A549 (cell line): ENCODE data around the gene SEMA5A. TPM values are rescaled to one million over a fixed set of nuclear protein-coding genes. Genes with fewer than 3 reads are reported as not detected.

ENCODE experiments used
- ATAC-seq, 2 experiments: fragments of 200-7000 bp in 1 of 2; fragments of >200 bp in 1 of 2; cut with Nextera tagmentation in 1 of 2; cut with Tn5 transposase in 1 of 2; 3 replicates each; pipeline versions ENCODE4 v1.8.0 to v1.9.1; 2018 to 2020; ENCODE audit warnings: mild to moderate bottlenecking in 1 of 2, moderate library complexity in 1 of 2
- CTCF ChIA-PET: fragments of 300-600 bp; sonication (Branson Sonifier 250); formaldehyde crosslinking; extraction: SDS; loops from one replicate; lab custom pipeline; 2021; ENCODE audit warnings: antibody characterized with exemption, inconsistent platforms; lab: Yijun Ruan, JAX
- POLR2A ChIA-PET: fragments of 350-600 bp; formaldehyde crosslinking; extraction: SDS; loops from one replicate; lab custom pipeline; 2021; ENCODE audit warnings: antibody characterized with exemption, inconsistent platforms; lab: Yijun Ruan, JAX
- DNase-seq, 2 experiments: peaks; one replicate each; pipeline versions ENCODE4 v3.0.0 to v3.0.0-alpha.2; 2011 to 2016; ENCODE audit warnings: low read depth in 1 of 2, low spot score in 1 of 2
- FAIRE-seq: peaks from 2 replicates; lab custom pipeline; 2011; peaks lifted over from hg19 to GRCh38; lab: Jason Lieb, UNC
- H3K27ac ChIP-seq, 2 experiments: fragments of >200 bp; sonication (Bioruptor Twin); formaldehyde crosslinking; 3 replicates each; pipeline ENCODE4 v1.5.1; 2016 to 2017
- H3K4me1 ChIP-seq: fragments of >200 bp; sonication (Bioruptor Twin); formaldehyde crosslinking; 3 replicates; pipeline ENCODE4 v1.6.1; 2016
- H3K4me2 ChIP-seq: fragments of >200 bp; sonication (Bioruptor Twin); formaldehyde crosslinking; 3 replicates; pipeline ENCODE4 v1.6.1; 2016
- H3K4me3 ChIP-seq: fragments of >200 bp; sonication (Bioruptor Twin); formaldehyde crosslinking; 3 replicates; pipeline ENCODE4 v1.5.1; 2016
- H3K9me3 ChIP-seq: fragments of >200 bp; sonication (Bioruptor Twin); formaldehyde crosslinking; 3 replicates; pipeline ENCODE4 v1.6.1; 2016
- BCL3 ChIP-seq: fragments of >200 bp; sonication (Bioruptor Twin); formaldehyde crosslinking; IDR thresholded peaks from 3 replicates; pipeline ENCODE4 v1.6.1; 2016
- BHLHE40 ChIP-seq: IDR thresholded peaks from 2 replicates; pipeline ENCODE4 v1.6.1; 2012; ENCODE audit warnings: low read depth, low read length, inconsistent platforms
- CEBPB ChIP-seq, 2 experiments: fragments of >200 bp in 1 of 2; sonication (Bioruptor Twin) in 1 of 2; formaldehyde crosslinking in 1 of 2; IDR thresholded peaks; 2 replicates each; pipeline ENCODE4 v1.6.1; 2012 to 2016
- CHD2 ChIP-seq: fragments of 150-350 bp; IDR thresholded peaks from 2 replicates; pipeline ENCODE4 v1.6.1; 2014; ENCODE audit warnings: low read length; ENCODE audit not compliant: partially characterized antibody
- E2F6 ChIP-seq: IDR thresholded peaks from 2 replicates; pipeline ENCODE4 v1.6.1; 2012; ENCODE audit warnings: low read depth, borderline replicate concordance
- EP300 ChIP-seq, 2 experiments: fragments of >200 bp; sonication (Bioruptor Twin); formaldehyde crosslinking; IDR thresholded peaks; 2 replicates in 1 of 2; 3 replicates in 1 of 2; pipeline ENCODE4 v1.6.1; 2016 to 2017
- FOSB ChIP-seq: fragments of 250-450 bp; sonication (Bioruptor Pico); IDR thresholded peaks from 2 replicates; pipeline ENCODE4 v1.5.0; 2020; ENCODE audit warnings: mild to moderate bottlenecking, moderate library complexity
- FOSL2 ChIP-seq, 2 experiments: fragments of 450-650 bp in 1 of 2; fragments of >200 bp in 1 of 2; sonication (Bioruptor Twin) in 1 of 2; formaldehyde crosslinking; IDR thresholded peaks; 2 replicates each; pipeline versions ENCODE4 v1.5.0 to v1.6.1; 2016 to 2020; ENCODE audit warnings: mild to moderate bottlenecking in 1 of 2, moderate library complexity in 1 of 2
- FOXS1 ChIP-seq: fragments of 250-450 bp; sonication (Bioruptor Pico); IDR thresholded peaks from 2 replicates; pipeline ENCODE4 v1.5.0; 2020; ENCODE audit warnings: mild to moderate bottlenecking, moderate library complexity
- HDAC2 ChIP-seq: fragments of 200-600 bp; sonication (generic); IDR thresholded peaks from 2 replicates; pipeline ENCODE4 v1.6.1; 2016
- HEYL ChIP-seq: fragments of 250-450 bp; sonication (Bioruptor Pico); IDR thresholded peaks from 2 replicates; pipeline ENCODE4 v1.8.0; 2021; ENCODE audit warnings: mild to moderate bottlenecking, moderate library complexity
- JUN ChIP-seq, 2 experiments: fragments of >200 bp; sonication (Bioruptor Twin); formaldehyde crosslinking; IDR thresholded peaks; 2 replicates in 1 of 2; 3 replicates in 1 of 2; pipeline ENCODE4 v1.6.1; 2016 to 2017
- NFE2L2 ChIP-seq: fragments of 150-350 bp; conservative IDR thresholded peaks from 2 replicates; pipeline ENCODE4 v1.6.1; 2014; ENCODE audit warnings: low read length
- NR3C1 ChIP-seq: fragments of >200 bp; sonication (Bioruptor Twin); formaldehyde crosslinking; IDR thresholded peaks from 3 replicates; pipeline ENCODE4 v1.6.1; 2017
- PHF8 ChIP-seq: fragments of 200-600 bp; sonication (generic); IDR thresholded peaks from 2 replicates; pipeline ENCODE4 v1.6.1; 2016; ENCODE audit warnings: low read depth, mild to moderate bottlenecking, antibody characterized with exemption, moderate library complexity, borderline replicate concordance
- RAD21 ChIP-seq, 2 experiments: fragments of >200 bp in 1 of 2; sonication (Bioruptor Twin) in 1 of 2; formaldehyde crosslinking in 1 of 2; IDR thresholded peaks in 1 of 2; conservative IDR thresholded peaks in 1 of 2; 2 replicates in 1 of 2; 3 replicates in 1 of 2; pipeline ENCODE4 v1.6.1; 2012 to 2018; ENCODE audit warnings: inconsistent platforms in 1 of 2
- RCOR1 ChIP-seq: fragments of 150-350 bp; IDR thresholded peaks from 2 replicates; pipeline ENCODE4 v1.6.1; 2014; ENCODE audit warnings: antibody characterized with exemption, low read length, low read depth
- REST ChIP-seq: fragments of 200-600 bp; sonication (generic); IDR thresholded peaks from 2 replicates; pipeline ENCODE4 v1.6.1; 2016; ENCODE audit warnings: antibody characterized with exemption, mild to moderate bottlenecking, moderate library complexity
- RFX5 ChIP-seq: fragments of 450-650 bp; IDR thresholded peaks from 2 replicates; pipeline ENCODE4 v1.7.1; 2014; ENCODE audit warnings: antibody characterized with exemption, mild to moderate bottlenecking, moderate library complexity
- SMC3 ChIP-seq: fragments of >200 bp; sonication (Bioruptor Twin); formaldehyde crosslinking; IDR thresholded peaks from 3 replicates; pipeline ENCODE4 v1.6.1; 2018; ENCODE audit warnings: inconsistent platforms
- SREBF2 ChIP-seq: fragments of 450-650 bp; IDR thresholded peaks from 2 replicates; pipeline ENCODE4 v1.6.1; 2014; ENCODE audit warnings: mild to moderate bottlenecking, moderate library complexity
- WGBS: methylation state at CpG from one replicate; pipeline ENCODE4 v1.1.6; 2017; ENCODE audit errors: missing lambda C conversion rate; 5-methylcytosine and 5-hydroxymethylcytosine counted together
- polyA plus RNA-seq, 4 experiments: library from polyadenylated mRNA; depleted of rRNA in 3 of 4; stranded (reverse); fragments of >200 nt; fragmentation: RNase III in 1 of 4; extraction: RNeasy Plus Mini Kit Qiagen cat#74134 plus additional on column Dnase treatment in 1 of 4; gene quantifications; 2 replicates in 3 of 4; 3 replicates in 1 of 4; pipeline ENCODE4 v1.2.3, GENCODE V29; 2011 to 2017
- TF ChIP-seq, protein P1 (sequence below): fragments of 250-450 bp; sonication (Bioruptor Pico); IDR thresholded peaks from 2 replicates; pipeline ENCODE4 v1.5.0; 2020; ENCODE audit warnings: low read depth, mild to moderate bottlenecking, moderate library complexity
- TF ChIP-seq, protein P2 (sequence below): IDR thresholded peaks from 2 replicates; pipeline ENCODE4 v1.6.1; 2012
- TF ChIP-seq, protein P3 (sequence below): fragments of 150-350 bp; IDR thresholded peaks from 2 replicates; pipeline ENCODE4 v1.6.1; 2014; ENCODE audit warnings: low read depth, mild to moderate bottlenecking, low read length

Gene SEMA5A
- polyA plus RNA-seq, 2 of the 4 experiments (the other 2 are of a cell fraction) = not detected

GRCh38 chr5:9169557-9169902, 376.3 kb downstream of the SEMA5A start (continued):
- TF ChIP-seq E2F6 (no peak), HDAC2 (no peak), BHLHE40 (no peak), RFX5 (no peak)
- TF ChIP-seq, protein P1, sequence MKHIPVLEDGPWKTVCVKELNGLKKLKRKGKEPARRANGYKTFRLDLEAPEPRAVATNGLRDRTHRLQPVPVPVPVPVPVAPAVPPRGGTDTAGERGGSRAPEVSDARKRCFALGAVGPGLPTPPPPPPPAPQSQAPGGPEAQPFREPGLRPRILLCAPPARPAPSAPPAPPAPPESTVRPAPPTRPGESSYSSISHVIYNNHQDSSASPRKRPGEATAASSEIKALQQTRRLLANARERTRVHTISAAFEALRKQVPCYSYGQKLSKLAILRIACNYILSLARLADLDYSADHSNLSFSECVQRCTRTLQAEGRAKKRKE (CRISPR knock-in tag) = no peak
- TF ChIP-seq, protein P2, sequence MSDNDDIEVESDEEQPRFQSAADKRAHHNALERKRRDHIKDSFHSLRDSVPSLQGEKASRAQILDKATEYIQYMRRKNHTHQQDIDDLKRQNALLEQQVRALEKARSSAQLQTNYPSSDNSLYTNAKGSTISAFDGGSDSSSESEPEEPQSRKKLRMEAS = no peak
- TF ChIP-seq, all 56 proteins: peak for 0

DNA sequence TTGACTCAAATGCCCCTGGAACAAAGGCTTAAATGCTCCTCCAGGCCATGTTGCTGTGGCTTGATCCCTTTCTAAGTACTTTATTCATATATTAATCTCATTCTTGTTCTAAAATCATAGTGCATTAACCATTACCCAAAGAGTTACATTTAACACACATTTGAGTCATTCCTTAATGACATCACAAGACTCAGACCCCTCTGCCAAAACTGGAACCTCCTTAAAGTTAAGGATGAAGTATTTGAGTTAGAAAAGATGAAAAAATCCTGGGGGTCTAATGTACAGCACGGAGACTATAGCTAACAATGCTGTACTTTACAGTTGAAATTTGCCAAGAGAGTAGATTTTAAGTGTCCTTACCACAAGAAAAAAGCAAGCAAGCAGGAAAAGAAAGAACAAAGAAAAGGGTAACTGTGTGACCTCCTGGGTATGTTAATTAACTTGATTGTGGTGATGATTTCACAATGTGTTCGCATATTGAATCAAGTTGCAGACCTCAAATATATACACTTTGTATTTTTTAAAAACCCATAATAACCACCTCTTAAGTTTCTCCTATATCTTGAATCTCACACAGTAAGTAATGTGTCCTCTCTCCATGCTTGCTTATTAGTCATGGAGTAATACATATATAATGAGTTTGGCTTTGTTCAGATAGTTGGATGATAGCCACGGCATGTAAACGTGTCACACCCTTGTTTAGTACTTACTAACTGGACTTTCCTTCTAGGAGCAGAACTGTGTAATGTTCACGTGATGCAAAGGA, 376.9 kb downstream of the SEMA5A start:
- ATAC-seq (no peak), FAIRE-seq (no peak), DNase-seq (no peak)
- Histone ChIP-seq H3K27ac (no peak overlapping the region), H3K4me3 (no peak overlapping the region), H3K4me2 (no peak overlapping the region), H3K9me3 (no peaks in the 10 kb centered on the region), H3K4me1 (no peaks in the 10 kb centered on the region)
- ChIA-PET POLR2A (no interaction called here), CTCF (no interaction called here)
- WGBS = 3% methylated on average over 5 of the region's 5 CpGs
- no peak for TF ChIP-seq JUN (IDR thresholded peaks at IDR 0.05)
- no peak for TF ChIP-seq HEYL (CRISPR knock-in tag)
- no peak for TF ChIP-seq BCL3
- TF ChIP-seq CHD2 = no peak
- no peak for TF ChIP-seq RFX5
- TF ChIP-seq REST = no peak
- TF ChIP-seq SMC3 = no peak
- TF ChIP-seq NFE2L2 = no peak
- TF ChIP-seq FOXS1 (CRISPR knock-in tag) = no peak
- TF ChIP-seq FOSB = no peak
- no peak for TF ChIP-seq EP300 (IDR thresholded peaks at IDR 0.05)
- no peak for TF ChIP-seq SREBF2
- no peak for TF ChIP-seq CEBPB (IDR thresholded peaks at IDR 0.05)
- no peak for TF ChIP-seq NR3C1
- TF ChIP-seq FOSL2 (IDR thresholded peaks at IDR 0.05) = no peak
- TF ChIP-seq FOSL2 (CRISPR knock-in tag; IDR thresholded peaks at IDR 0.05) = no peak
- TF ChIP-seq, protein P3, sequence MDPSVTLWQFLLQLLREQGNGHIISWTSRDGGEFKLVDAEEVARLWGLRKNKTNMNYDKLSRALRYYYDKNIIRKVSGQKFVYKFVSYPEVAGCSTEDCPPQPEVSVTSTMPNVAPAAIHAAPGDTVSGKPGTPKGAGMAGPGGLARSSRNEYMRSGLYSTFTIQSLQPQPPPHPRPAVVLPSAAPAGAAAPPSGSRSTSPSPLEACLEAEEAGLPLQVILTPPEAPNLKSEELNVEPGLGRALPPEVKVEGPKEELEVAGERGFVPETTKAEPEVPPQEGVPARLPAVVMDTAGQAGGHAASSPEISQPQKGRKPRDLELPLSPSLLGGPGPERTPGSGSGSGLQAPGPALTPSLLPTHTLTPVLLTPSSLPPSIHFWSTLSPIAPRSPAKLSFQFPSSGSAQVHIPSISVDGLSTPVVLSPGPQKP = no peak
- TF ChIP-seq RAD21 (conservative IDR thresholded peaks at IDR 0.05 in 1 of 2, IDR thresholded peaks at IDR 0.05 in 1 of 2) = no peak
- no peak for TF ChIP-seq RCOR1
- no peak for TF ChIP-seq PHF8
